ENCODE results near the gene POLR2J.

- no peak for TF ChIP-seq CTCF (IDR thresholded peaks at IDR 0.05)
- peak in 1 of 2 donors; percentile 38 for TF ChIP-seq POLR2A (IDR thresholded peaks at IDR 0.05)
Measured at GRCh38 chr7:102431617-102432298, 47.0 kb downstream of the POLR2J start.
